ENCODE results near the gene RBPJ. TPM values are rescaled to one million over a fixed set of nuclear protein-coding genes. Genes with fewer than 3 reads are reported as not detected.

RBPJ gene
- polyA plus RNA-seq, 2 donors, result 11.8 to 25.9 TPM

GRCh38 chr4:26420913-26421312 is 100.1 kb downstream of the RBPJ start:
- 34 to 57% methylated on average over 1 of the region's 1 CpG for WGBS, 2 donors
- Histone ChIP-seq H3K27ac (ENCODE audit: low read depth in 2 of 2, low read length in 1 of 2) (no peak overlapping the region), H3K4me1 (ENCODE audit: control insufficient read depth in 2 of 2, insufficient read depth in 2 of 2, low read length in 1 of 2) (no peaks in the 10 kb centered on the region), H3K27me3 (ENCODE audit: control insufficient read depth in 1 of 2, insufficient read depth in 2 of 2, low read length in 2 of 2) (no peaks in the 10 kb centered on the region), H3K4me3 (ENCODE audit: low read depth in 1 of 2, low read length in 2 of 2) (no peak overlapping the region), H3K9me3 (ENCODE audit: control insufficient read depth in 2 of 2, insufficient read depth in 1 of 2, low read depth in 1 of 2, low read length in 1 of 2) (no peaks in the 10 kb centered on the region), H3K36me3 (ENCODE audit: control insufficient read depth in 2 of 2, insufficient read depth in 2 of 2, low read length in 1 of 2) (peaks cover 0 to 3% of the 10 kb centered on the region in 2 donors)

- Histone ChIP-seq H3K36me3 (ENCODE audit: control insufficient read depth in 2 of 2, insufficient read depth in 2 of 2, low read length in 1 of 2) (peaks cover 0 to 3% of the 10 kb centered on the region in 2 donors), H3K4me3 (ENCODE audit: low read depth in 1 of 2, low read length in 2 of 2) (no peak overlapping the region), H3K27ac (ENCODE audit: low read depth in 2 of 2, low read length in 1 of 2) (no peak overlapping the region), H3K27me3 (ENCODE audit: control insufficient read depth in 1 of 2, insufficient read depth in 2 of 2, low read length in 2 of 2) (no peaks in the 10 kb centered on the region), H3K4me1 (ENCODE audit: control insufficient read depth in 2 of 2, insufficient read depth in 2 of 2, low read length in 1 of 2) (no peaks in the 10 kb centered on the region), H3K9me3 (ENCODE audit: control insufficient read depth in 2 of 2, insufficient read depth in 1 of 2, low read depth in 1 of 2, low read length in 1 of 2) (no peaks in the 10 kb centered on the region)
- 64 to 84% methylated on average over 2 of the region's 2 CpGs for WGBS, 2 donors
These were observed 103.3 kb downstream of the RBPJ start for GRCh38 chr4:26424153-26424552.

- H3K36me3 ChIP-seq (ENCODE audit: control insufficient read depth in 2 of 2, insufficient read depth in 2 of 2, low read length in 1 of 2), result peaks cover 0 to 3% of the 10 kb centered on the region in 2 donors
- no peak overlapping the region for H3K4me3 ChIP-seq (ENCODE audit: low read depth in 1 of 2, low read length in 2 of 2)
- WGBS, 2 donors, result 97% methylated on average over 3 of the region's 3 CpGs
- H3K27ac ChIP-seq (ENCODE audit: low read depth in 2 of 2, low read length in 1 of 2), result no peak overlapping the region
- H3K4me1 ChIP-seq (ENCODE audit: control insufficient read depth in 2 of 2, insufficient read depth in 2 of 2, low read length in 1 of 2), result no peaks in the 10 kb centered on the region
- no peaks in the 10 kb centered on the region for H3K27me3 ChIP-seq (ENCODE audit: control insufficient read depth in 1 of 2, insufficient read depth in 2 of 2, low read length in 2 of 2)
- no peaks in the 10 kb centered on the region for H3K9me3 ChIP-seq (ENCODE audit: control insufficient read depth in 2 of 2, insufficient read depth in 1 of 2, low read depth in 1 of 2, low read length in 1 of 2)
These were observed 104.0 kb downstream of the RBPJ start for GRCh38 chr4:26424838-26425237.

- WGBS, 2 donors, result 76 to 91% methylated on average over 1 of the region's 1 CpG
- H3K27ac ChIP-seq (ENCODE audit: low read depth in 2 of 2, low read length in 1 of 2), result no peak overlapping the region
- no peaks in the 10 kb centered on the region for H3K27me3 ChIP-seq (ENCODE audit: control insufficient read depth in 1 of 2, insufficient read depth in 2 of 2, low read length in 2 of 2)
- no peak overlapping the region for H3K4me3 ChIP-seq (ENCODE audit: low read depth in 1 of 2, low read length in 2 of 2)
- no peaks in the 10 kb centered on the region for H3K4me1 ChIP-seq (ENCODE audit: control insufficient read depth in 2 of 2, insufficient read depth in 2 of 2, low read length in 1 of 2)
- H3K9me3 ChIP-seq (ENCODE audit: control insufficient read depth in 2 of 2, insufficient read depth in 1 of 2, low read depth in 1 of 2, low read length in 1 of 2), result no peaks in the 10 kb centered on the region
- peaks cover 0 to 7% of the 10 kb centered on the region in 2 donors for H3K36me3 ChIP-seq (ENCODE audit: control insufficient read depth in 2 of 2, insufficient read depth in 2 of 2, low read length in 1 of 2)
These were observed 105.1 kb downstream of the RBPJ start for GRCh38 chr4:26425953-26426352.

- Histone ChIP-seq H3K4me1 (ENCODE audit: control insufficient read depth in 2 of 2, insufficient read depth in 2 of 2, low read length in 1 of 2) (no peaks in the 10 kb centered on the region), H3K36me3 (ENCODE audit: control insufficient read depth in 2 of 2, insufficient read depth in 2 of 2, low read length in 1 of 2) (peaks cover 0 to 7% of the 10 kb centered on the region in 2 donors), H3K27me3 (ENCODE audit: control insufficient read depth in 1 of 2, insufficient read depth in 2 of 2, low read length in 2 of 2) (no peaks in the 10 kb centered on the region), H3K9me3 (ENCODE audit: control insufficient read depth in 2 of 2, insufficient read depth in 1 of 2, low read depth in 1 of 2, low read length in 1 of 2) (no peaks in the 10 kb centered on the region), H3K27ac (ENCODE audit: low read depth in 2 of 2, low read length in 1 of 2) (no peak overlapping the region), H3K4me3 (ENCODE audit: low read depth in 1 of 2, low read length in 2 of 2) (no peak overlapping the region)
- WGBS, 2 donors, result 88 to 96% methylated on average over 4 of the region's 4 CpGs
These were observed 106.1 kb downstream of the RBPJ start for GRCh38 chr4:26426892-26427291.

GRCh38 chr4:26429910-26430309 is 109.1 kb downstream of the RBPJ start:
- 75 to 83% methylated on average over 4 of the region's 4 CpGs for WGBS, 2 donors
- H3K27me3 ChIP-seq (ENCODE audit: control insufficient read depth in 1 of 2, insufficient read depth in 2 of 2, low read length in 2 of 2), result no peaks in the 10 kb centered on the region
- no peaks in the 10 kb centered on the region for H3K4me1 ChIP-seq (ENCODE audit: control insufficient read depth in 2 of 2, insufficient read depth in 2 of 2, low read length in 1 of 2)
- H3K4me3 ChIP-seq (ENCODE audit: low read depth in 1 of 2, low read length in 2 of 2), result no peak overlapping the region
- peaks cover 0 to 7% of the 10 kb centered on the region in 2 donors for H3K36me3 ChIP-seq (ENCODE audit: control insufficient read depth in 2 of 2, insufficient read depth in 2 of 2, low read length in 1 of 2)
- H3K9me3 ChIP-seq (ENCODE audit: control insufficient read depth in 2 of 2, insufficient read depth in 1 of 2, low read depth in 1 of 2, low read length in 1 of 2), result no peaks in the 10 kb centered on the region
- no peak overlapping the region for H3K27ac ChIP-seq (ENCODE audit: low read depth in 2 of 2, low read length in 1 of 2)

- Histone ChIP-seq H3K36me3 (ENCODE audit: control insufficient read depth in 2 of 2, insufficient read depth in 2 of 2, low read length in 1 of 2) (peaks cover 0 to 4% of the 10 kb centered on the region in 2 donors), H3K4me1 (ENCODE audit: control insufficient read depth in 2 of 2, insufficient read depth in 2 of 2, low read length in 1 of 2) (no peaks in the 10 kb centered on the region), H3K9me3 (ENCODE audit: control insufficient read depth in 2 of 2, insufficient read depth in 1 of 2, low read depth in 1 of 2, low read length in 1 of 2) (no peaks in the 10 kb centered on the region), H3K27ac (ENCODE audit: low read depth in 2 of 2, low read length in 1 of 2) (no peak overlapping the region), H3K4me3 (ENCODE audit: low read depth in 1 of 2, low read length in 2 of 2) (no peak overlapping the region), H3K27me3 (ENCODE audit: control insufficient read depth in 1 of 2, insufficient read depth in 2 of 2, low read length in 2 of 2) (no peaks in the 10 kb centered on the region)
- WGBS, 2 donors, result 41 to 52% methylated on average over 2 of the region's 2 CpGs
These were observed 110.8 kb downstream of the RBPJ start for GRCh38 chr4:26431461-26432180.

- peaks cover 0 to 4% of the 10 kb centered on the region in 2 donors for H3K36me3 ChIP-seq (ENCODE audit: control insufficient read depth in 2 of 2, insufficient read depth in 2 of 2, low read length in 1 of 2)
- H3K27ac ChIP-seq (ENCODE audit: low read depth in 2 of 2, low read length in 1 of 2), result no peak overlapping the region
- H3K9me3 ChIP-seq (ENCODE audit: control insufficient read depth in 2 of 2, insufficient read depth in 1 of 2, low read depth in 1 of 2, low read length in 1 of 2), result no peaks in the 10 kb centered on the region
- WGBS, 2 donors, result 38 to 42% methylated on average over 5 of the region's 5 CpGs
- no peaks in the 10 kb centered on the region for H3K4me1 ChIP-seq (ENCODE audit: control insufficient read depth in 2 of 2, insufficient read depth in 2 of 2, low read length in 1 of 2)
- no peaks in the 10 kb centered on the region for H3K27me3 ChIP-seq (ENCODE audit: control insufficient read depth in 1 of 2, insufficient read depth in 2 of 2, low read length in 2 of 2)
- H3K4me3 ChIP-seq (ENCODE audit: low read depth in 1 of 2, low read length in 2 of 2), result no peak overlapping the region
These were observed 111.6 kb downstream of the RBPJ start for GRCh38 chr4:26432419-26432818.

GRCh38 chr4:26433556-26433955 is 112.7 kb downstream of the RBPJ start:
- Histone ChIP-seq H3K9me3 (ENCODE audit: control insufficient read depth in 2 of 2, insufficient read depth in 1 of 2, low read depth in 1 of 2, low read length in 1 of 2) (no peaks in the 10 kb centered on the region), H3K36me3 (ENCODE audit: control insufficient read depth in 2 of 2, insufficient read depth in 2 of 2, low read length in 1 of 2) (peaks cover 0 to 4% of the 10 kb centered on the region in 2 donors), H3K27me3 (ENCODE audit: control insufficient read depth in 1 of 2, insufficient read depth in 2 of 2, low read length in 2 of 2) (no peaks in the 10 kb centered on the region), H3K4me3 (ENCODE audit: low read depth in 1 of 2, low read length in 2 of 2) (no peak overlapping the region), H3K27ac (ENCODE audit: low read depth in 2 of 2, low read length in 1 of 2) (no peak overlapping the region), H3K4me1 (ENCODE audit: control insufficient read depth in 2 of 2, insufficient read depth in 2 of 2, low read length in 1 of 2) (no peaks in the 10 kb centered on the region)
- 91 to 95% methylated on average over 1 of the region's 1 CpG for WGBS, 2 donors

- Histone ChIP-seq H3K9me3 (ENCODE audit: control insufficient read depth in 2 of 2, insufficient read depth in 1 of 2, low read depth in 1 of 2, low read length in 1 of 2) (no peaks in the 10 kb centered on the region), H3K36me3 (ENCODE audit: control insufficient read depth in 2 of 2, insufficient read depth in 2 of 2, low read length in 1 of 2) (peaks cover 0 to 4% of the 10 kb centered on the region in 2 donors), H3K4me1 (ENCODE audit: control insufficient read depth in 2 of 2, insufficient read depth in 2 of 2, low read length in 1 of 2) (no peaks in the 10 kb centered on the region), H3K27ac (ENCODE audit: low read depth in 2 of 2, low read length in 1 of 2) (no peak overlapping the region), H3K27me3 (ENCODE audit: control insufficient read depth in 1 of 2, insufficient read depth in 2 of 2, low read length in 2 of 2) (no peaks in the 10 kb centered on the region), H3K4me3 (ENCODE audit: low read depth in 1 of 2, low read length in 2 of 2) (no peak overlapping the region)
- 31 to 42% methylated on average over 2 of the region's 2 CpGs for WGBS, 2 donors
These were observed 113.3 kb downstream of the RBPJ start for GRCh38 chr4:26434030-26434639.

All from esophagus (tissue), 2 donors.